HG02840 (cell line): ENCODE results near the gene SCFD2.
"Not testable (repeated sequence)": the region's sequence is repeated elsewhere in the genome, so short reads cannot be mapped to it uniquely, and the experiment has no call there.

Source experiments
- ATAC-seq: cut with Tn5 transposase; IDR thresholded peaks from one replicate; pipeline ENCODE4 v1.9.1; 2021; ENCODE audit warnings: mild to moderate bottlenecking, moderate library complexity, moderate number of reproducible peaks; ENCODE audit not compliant: unreplicated experiment, low FRiP score

The SCFD2 gene

DNA sequence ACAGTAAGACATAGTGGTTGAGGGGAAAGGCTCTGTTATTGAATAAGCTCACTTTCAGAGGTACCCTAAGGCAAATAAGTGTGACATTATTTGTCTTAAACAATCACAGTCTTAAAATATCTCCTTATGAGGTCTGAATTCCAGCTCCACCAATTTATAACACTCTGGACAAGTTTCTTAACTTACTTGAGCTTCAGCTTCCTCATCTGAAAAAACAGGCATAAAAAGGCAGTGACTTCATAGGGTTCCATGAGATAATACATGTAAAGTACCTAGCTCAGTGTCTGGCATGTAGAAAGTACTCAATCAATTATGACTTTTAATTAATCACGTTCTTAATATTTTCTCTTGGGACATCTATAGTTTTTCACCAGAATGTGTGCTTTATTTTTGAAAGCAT lies 301.3 kb downstream of the SCFD2 start:
- ATAC-seq: no peak

DNA sequence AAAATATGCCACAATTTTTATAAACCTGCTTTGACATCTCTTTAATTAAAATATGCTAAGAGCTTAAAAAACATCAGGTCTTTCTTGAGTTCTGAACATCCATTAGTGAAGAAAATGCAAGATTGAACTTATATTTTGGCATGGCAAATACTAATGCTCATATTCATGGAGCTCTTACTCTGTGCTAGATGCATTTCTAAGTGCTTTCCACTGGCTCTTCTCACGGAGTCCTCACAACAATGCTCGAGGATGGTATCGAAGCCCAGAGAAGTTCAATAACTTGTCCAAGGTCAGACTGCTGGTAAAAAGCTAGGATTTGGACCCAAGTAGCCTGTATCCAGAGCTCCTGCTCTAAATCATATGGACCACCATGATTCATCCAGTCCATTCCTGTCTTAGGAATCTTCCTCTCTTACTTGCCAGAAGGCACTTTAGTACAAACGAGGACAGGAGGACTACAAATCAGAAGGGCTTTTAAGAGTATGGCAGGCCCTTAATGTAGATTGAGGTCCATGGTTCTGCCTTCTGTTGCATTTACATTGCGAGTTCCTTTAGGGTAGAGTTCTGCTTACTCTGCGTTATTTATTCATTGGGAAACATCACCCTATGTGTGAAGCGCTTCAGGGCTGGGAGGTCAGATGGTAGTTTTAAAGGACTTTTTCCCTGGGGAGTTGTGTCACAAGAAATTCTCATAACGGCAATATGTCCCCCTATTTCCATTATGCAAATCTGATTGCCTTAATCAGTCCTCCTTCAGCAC lies 304.6 kb downstream of the SCFD2 start:
- no peak for ATAC-seq

DNA sequence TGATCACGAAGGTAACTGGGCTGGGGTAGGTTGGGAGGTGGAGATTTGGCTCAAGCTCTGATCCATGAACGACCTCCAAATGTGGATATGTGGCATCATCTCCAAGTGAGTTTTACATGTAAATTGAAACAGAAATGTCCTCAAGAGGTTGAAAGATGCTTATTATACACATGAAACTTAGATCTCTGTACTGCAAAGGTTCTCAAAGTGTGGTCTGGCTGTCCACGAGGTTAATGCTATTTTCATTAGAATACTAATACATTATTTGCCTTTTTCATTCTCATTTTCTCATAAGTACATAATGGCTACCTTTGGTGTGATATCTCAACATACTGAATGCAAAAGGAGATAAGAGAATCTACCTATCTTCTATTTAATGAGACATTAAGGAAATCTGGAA lies 305.6 kb downstream of the SCFD2 start:
- ATAC-seq: no peak

DNA sequence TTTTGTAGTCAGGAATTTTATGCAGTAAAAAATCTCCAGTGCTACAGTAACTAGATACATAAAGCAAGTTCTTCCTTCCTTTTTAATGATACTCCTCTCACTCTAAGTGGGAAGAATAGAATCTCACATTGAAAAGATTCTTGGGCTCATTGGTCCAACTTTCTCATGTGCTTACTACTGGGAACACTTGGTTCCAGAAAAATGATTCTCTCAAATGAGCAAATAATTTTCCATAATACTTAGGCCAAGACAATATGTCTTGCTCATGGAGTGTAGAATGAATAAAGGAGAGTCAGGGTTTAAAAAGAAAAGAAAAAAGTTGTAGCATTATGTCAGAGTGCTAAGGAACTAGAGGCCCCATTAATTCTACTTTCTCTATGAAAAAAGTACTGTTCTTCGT lies 306.0 kb downstream of the SCFD2 start:
- ATAC-seq: no peak

DNA sequence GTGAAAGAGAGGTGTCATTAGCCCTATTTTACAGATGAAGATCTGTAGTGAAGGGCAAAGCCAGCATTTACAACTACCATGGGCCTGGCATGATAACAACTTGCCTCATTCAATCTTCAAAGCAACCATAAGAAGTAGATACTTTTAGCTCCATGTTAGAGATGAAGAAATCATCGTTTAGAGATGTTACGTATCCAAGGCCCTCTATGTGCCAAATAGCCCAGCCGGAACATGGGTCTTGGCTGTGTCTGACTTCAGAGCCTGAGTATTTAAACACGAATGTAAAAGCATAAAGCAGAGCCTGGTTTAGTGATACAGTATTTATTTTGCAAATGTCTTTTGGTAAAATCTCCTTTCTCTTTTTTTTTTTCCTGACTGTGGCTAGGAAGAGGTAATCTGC lies 306.6 kb downstream of the SCFD2 start:
- no peak for ATAC-seq

DNA sequence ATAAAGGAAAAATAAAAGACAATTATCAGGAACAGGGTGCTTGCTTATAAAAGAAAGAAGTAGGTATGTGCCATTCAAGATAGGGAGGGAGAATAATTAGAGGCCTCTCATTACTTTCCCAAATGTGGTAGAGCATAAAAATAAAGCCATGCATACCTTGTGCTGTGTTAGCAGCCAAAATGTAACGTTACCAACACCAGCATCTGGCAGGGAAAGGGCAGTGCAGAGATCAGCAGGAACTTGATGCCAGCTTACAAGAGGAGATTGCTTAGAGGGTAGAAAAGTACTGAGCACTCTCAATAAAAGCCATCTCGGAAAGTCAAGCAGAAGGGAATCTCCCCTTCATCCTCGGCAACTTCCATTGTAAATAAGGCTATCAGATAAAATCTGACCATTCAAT lies 308.2 kb downstream of the SCFD2 start:
- no peak for ATAC-seq

DNA sequence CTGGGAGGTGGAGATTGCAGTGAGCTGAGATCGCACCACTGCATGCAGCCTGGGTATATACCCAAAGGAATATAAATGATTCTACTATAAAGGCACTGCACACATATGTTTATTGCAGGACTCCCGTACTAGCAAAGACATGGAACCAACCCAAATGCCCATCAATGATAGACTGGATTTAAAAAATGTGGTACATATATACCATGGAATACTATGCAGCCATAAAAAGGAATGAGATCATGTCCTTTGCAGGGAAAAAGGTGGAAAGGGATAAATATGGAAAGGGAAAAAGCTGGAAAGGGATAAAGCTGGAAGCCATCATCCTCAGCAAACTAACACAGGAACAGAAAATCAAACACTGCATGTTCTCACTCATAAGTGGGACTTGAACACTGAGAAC lies 308.8 kb downstream of the SCFD2 start:
- ATAC-seq: not testable (repeated sequence)

DNA sequence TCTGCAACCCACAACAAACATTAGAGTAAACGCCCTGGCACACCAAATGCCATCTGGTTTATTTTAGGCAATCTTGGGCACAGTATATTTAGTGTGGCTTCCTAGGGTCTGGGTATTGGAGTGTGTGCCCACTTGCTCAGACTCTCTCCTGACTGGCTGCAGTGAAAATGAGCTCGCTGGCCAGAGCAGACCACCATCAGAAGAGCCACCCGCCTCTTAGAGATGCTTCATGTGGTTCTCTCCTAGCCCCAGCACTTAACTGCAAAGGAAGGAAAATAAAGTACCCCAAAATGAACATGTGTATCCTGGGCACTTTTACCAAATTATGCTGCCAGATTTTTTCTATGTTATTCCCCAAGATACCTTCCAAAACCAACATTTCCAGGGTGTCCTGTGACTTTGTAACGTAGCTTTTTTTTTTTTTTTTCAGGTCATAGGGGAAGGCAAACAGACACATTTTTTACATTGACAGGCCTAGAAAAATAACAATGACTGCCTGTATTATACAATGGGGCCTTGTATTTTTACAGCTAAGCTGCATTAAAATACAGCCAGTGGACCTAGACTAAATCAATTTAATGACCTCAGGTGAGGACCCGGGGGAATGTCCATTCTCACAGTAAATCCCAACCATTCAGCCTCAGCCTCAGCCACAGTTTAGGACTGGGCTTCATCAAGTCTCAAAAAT lies 310.0 kb downstream of the SCFD2 start:
- ATAC-seq: no peak

DNA sequence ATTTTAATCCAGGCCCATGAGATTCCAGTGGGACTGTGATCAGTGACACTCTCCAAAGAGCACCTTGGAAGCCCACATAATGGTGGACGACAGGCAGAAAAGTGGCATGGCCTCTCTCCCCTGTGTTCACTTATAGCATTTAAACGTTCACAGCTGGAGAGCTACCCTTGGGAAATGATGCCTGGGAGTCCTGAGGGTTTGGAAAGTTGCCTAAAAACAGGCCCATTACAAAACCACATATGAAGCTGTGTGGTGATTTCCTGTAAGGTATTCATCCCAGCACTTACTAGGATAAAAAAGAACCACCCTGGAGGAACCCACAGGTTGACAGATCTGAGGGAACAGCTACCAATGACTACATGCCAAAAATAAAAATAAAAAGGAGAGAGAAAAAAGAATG lies 310.6 kb downstream of the SCFD2 start:
- ATAC-seq: no peak

DNA sequence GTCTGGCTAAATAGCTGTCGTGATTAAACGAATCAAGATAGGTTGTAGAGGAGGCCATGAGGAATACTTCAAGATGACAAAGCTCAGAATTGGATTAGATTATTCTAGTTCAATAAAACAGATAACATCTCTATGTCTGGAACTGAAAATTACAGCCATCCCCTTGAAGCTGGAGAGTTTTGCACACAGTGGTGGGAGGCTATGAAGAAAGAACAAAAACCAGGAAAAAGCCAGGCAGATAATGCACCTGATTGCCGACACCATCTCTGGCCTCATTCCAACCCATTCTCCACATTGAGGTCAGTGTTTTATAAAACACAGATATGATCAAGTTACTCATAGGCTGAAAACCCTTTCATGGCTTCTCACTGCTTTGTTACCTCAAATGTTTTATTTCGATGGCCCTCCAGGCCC lies 315.5 kb downstream of the SCFD2 start:
- no peak for ATAC-seq

DNA sequence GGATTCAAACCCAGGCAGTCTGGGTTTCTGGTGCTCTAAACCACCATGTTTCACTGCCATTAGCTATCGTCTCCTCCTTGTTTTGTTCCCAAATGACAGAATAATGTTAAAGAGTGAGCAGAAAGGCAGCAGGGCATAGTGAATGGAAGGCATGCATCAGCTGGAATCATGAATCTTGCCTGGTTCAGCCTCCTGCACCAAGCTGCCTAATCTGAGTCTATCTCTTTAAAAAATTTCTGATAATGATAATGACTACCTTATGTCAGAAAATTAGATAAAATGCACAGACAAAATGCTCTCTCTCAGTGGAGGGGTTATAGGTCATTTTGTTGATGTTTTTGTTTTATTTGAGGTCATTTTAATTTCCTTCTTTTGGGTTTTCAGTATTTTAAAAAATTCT lies 316.3 kb downstream of the SCFD2 start:
- ATAC-seq: no peak

DNA sequence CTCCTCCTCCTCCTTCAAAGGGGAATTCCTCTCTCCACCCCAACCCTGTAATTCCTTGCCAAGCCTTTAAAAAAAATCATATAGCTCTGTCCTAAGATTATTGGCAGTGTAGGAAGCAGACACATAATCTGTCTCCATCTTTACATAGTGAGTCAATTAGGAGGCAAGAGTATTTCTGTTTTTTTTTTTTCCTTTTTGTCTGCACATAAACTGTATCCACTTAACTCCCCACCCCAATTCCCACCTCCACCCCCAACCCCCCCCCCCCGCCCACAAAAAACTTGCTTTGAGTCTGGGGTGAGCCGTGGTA lies 321.3 kb downstream of the SCFD2 start:
- ATAC-seq: no peak

DNA sequence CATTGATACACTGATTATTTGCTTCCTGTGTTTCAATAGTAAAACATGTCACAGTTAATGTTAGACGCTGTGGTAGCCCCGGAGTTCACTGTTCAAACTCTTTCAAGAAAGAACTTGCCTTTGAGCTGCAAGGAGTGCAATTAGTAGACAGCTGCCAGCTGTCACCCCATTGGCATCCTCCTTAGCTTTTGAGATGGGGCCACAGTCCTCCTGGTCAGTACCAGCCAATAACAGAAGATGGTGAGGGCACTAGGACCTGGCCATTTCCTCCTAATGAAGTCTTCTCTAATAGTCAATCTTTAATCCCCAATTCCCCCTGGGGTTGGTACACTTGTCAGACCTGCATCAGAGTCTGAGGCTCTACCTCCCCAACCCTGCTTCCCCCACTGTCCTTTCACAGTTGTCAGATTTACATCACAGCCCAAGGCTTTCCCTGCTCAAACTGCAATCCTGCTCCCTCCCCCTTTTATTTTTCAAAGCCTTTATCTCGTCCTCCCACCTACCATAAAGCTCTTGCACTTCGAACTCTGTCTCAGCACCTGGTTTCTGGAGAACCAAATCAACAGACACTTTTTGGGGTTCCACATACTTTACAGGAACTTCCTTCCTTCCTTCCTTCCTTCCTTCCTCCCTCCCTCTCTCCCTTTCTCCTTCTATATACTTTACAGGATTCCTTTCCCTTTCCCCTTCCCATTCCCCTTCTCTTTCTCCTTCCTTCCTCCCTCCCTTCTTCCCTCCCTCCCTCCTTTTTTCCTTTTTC lies 321.8 kb downstream of the SCFD2 start:
- no peak for ATAC-seq

DNA sequence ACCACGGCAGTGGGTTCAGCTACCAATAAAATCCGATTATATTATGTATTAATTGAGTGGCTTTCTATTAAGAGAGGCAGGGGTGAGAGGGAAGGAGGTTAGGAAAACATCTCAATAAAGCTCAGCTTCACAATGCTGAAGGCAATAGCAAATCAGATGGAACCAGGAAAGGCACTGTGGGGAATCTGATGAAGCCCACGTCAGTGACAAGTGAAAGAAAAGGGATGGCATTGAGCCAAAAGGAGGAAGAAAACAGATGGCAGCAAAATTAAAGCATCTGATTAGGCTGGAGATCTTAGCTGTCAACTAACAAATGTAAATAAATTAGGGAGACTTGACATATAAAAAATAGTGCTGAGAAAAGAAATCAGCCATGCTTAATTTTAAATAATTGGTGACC lies 322.8 kb downstream of the SCFD2 start:
- ATAC-seq: no peak

DNA sequence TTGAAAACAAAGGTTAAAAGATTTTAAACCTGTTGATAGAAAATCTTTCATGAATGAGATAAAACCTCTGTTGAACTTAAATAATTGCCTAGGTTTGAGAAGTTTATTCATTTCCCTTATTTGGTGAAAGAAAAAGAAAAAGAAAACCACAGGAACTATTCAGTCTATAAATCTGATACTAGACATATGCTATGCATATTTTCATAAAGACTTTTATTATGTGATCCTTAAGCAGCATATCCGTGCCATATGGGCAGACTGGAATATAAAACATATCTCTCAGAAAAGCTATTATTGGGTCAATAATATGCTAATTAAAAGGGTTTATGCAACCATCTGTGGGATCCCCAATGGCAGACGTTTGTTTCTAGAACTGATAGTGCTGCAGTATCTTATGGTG lies 325.0 kb downstream of the SCFD2 start:
- ATAC-seq: no peak

DNA sequence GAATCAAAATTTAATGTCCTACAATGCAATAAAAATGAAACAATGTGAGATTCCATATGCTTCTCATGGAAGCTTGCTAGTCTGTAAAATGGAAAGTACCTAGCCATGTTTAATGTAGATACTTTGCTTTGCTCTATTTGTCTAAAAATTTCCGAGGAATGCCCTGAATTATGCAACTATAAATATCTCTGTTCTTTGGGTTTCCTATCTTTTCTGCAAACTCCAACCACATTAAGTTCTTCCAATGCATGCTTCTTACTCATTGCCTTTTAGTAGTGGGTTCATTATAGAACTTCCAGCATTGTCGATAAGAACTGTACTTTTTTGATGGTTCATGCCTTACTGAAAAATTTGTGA lies 325.4 kb downstream of the SCFD2 start:
- no peak for ATAC-seq

DNA sequence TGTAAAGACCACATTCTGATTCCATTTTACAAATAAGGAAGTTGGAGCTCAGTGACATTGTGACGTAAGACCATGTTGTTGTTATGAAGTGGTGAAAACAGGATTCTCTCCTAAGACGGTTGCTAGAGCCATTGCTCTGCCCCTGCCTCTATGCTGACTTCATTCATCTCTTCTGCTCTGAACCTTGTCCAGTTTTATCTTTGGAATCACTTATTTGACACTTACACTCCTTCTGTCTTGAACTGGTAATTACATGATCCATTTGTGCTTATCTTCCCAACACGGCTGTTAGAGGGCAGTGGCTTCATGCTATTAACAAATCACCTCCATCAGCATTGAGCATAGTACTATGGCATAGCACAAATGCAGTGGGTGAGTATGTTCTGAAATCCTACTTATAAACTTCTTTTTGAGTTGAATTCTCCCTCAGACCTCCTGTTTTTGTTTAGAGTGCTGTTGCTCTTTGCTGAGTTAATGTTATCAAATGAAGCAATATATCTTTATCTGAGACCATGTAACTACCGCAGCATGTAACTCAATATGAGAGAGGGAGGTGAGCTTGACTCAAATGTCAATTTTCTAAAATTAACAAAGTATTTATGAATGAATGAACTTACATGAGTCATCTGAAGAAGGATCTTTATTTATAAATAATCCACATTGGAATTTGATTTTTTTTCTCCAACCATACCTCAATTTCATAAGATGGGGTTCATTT lies 326.0 kb downstream of the SCFD2 start:
- no peak for ATAC-seq

DNA sequence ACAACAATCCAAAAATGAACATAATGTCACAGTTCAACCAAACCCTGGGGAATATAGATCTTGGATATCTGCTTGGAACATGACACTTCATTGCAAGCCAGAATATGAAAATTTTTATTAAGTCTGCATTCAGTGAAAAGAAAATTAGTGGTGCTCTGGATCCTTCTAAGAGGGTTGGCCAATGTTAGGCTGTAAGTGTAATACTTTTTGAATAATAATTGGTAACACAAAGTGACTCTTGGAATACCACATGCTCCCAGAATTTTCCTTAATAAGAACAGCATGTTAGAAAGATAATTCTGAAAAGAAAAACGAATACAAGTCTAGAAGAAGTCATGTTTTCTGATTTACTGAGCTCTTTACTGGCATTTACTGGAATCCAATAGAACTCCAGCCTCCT lies 328.0 kb downstream of the SCFD2 start:
- ATAC-seq: no peak

DNA sequence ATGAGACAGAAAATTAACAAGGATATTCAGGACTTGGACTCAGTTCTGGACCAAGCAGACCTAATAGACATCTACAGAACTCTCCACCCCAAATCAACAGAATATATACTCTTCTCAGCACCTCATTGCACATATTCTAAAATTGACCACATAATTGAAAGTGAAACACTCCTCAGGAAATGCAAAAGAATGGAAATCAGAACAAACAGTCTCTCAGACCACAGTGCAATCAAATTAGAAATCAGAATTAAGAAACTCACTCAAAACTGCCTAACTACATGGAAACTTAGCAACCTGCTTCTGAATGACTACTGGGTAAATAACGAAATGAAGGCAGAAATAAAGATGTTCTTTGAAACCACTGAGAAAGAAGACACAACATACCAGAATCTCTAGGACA lies 333.0 kb downstream of the SCFD2 start:
- ATAC-seq: not testable (repeated sequence)

DNA sequence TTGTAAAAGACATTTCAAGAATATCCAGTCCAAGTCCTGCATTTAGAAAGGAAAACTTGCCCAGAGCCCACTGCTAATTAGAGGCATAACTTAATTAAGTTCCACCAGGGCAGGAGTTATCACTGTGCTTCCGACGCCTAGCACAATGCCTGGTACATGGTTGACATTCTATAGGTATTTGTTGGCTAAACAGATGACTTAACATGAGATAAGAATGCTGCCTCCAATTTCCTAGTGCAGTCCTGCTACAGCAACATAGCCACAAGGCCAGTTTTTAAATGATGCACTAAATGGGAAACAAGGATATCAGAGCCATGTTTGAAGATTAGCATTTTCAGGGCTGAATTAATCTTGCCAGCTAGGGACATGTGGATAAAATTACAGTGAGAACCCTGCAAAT lies 339.6 kb downstream of the SCFD2 start:
- no peak for ATAC-seq

DNA sequence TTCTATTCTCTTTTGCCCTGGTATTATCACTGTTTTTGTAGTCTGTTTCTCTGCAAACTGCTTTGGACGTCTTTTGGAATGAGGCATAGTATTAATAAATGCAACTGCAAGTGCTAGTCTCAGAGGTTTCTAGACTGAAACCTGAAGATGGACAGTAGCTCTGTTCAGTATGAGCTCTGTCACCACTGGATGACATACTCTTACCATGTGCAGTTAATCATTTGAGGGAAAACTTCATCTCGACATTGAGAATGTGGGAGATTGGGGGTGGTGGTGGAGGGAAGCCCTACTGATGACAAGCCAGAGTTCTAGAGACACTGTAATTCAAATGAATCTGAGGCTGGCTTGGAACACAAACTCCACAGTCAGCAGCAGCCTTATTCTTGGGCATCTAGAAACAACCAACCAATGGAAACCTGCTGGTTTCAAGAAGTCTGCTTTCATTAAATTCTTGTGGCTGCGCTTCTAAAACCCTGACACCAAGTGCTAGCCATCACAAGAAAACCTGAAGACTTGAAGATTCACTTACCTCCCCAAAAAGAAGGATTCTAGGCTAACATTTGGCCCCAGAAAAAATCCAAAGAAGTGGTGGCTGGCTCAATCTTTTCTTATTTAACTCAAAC lies 342.1 kb downstream of the SCFD2 start:
- no peak for ATAC-seq
